ENCODE data around the gene PHGDH. TPM values are rescaled to one million over a fixed set of nuclear protein-coding genes. Genes with fewer than 3 reads are reported as not detected.
A peak's percentile ranks its signal among the peaks of the same experiment; 100 is the strongest.
"Not testable (repeated sequence)": the region's sequence is repeated elsewhere in the genome, so short reads cannot be mapped to it uniquely, and the experiment has no call there.

PHGDH gene
- total RNA-seq = 1.4 and 6.8 TPM in 2 replicates

DNA sequence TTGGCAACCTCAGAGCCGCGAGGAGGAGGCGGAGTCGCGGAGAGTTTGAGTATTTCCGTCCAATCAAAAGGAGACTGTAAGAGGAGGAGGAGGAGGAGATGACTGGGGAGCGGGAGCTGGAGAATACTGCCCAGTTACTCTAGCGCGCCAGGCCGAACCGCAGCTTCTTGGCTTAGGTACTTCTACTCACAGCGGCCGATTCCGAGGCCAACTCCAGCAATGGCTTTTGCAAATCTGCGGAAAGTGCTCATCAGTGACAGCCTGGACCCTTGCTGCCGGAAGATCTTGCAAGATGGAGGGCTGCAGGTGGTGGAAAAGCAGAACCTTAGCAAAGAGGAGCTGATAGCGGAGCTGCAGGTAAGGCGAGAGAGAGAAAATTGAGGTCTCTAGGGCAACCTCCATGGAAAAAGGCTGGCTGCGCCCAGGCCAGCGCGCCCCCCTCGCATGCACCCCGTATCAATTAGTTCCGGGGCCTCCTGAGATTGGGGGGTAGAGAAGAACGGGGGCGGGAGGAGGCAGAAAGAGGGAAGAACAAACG is at the start of gene PHGDH:
TSS of gene PHGDH (plus strand) at position 131 of the 538 bp plus-strand sequence. CDS start at position 220, 89 bp downstream.
- DNase-seq = peak; percentile 50

GRCh38 chr1:119662034-119662437 is 49.7 kb upstream of the PHGDH start:
- no peak for DNase-seq

DNA sequence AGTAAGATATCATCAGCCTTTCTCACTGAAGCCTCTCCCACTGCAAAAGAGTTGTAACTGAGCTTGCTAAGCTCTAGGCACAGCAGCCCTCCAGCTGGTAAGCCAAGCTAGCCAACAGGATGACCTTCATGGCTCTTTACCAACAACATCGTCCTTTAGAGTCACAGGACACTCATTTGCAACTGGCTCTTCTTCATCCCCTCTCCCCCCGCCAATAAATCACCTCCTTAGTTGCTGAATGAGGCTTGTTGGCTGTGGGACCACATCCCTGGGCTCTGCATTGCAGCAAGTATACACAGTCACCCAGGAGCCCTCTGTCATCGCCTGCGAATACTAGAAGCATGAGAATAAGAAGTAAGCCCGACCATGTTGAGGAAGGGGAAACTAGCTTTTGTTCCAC is 47.7 kb upstream of the PHGDH start:
- DNase-seq = no peak

- DNase-seq = no peak
Measured at GRCh38 chr1:119667173-119667572, 44.6 kb upstream of the PHGDH start.

- no peak for DNase-seq
Measured at GRCh38 chr1:119670898-119671297, 40.8 kb upstream of the PHGDH start.

DNA sequence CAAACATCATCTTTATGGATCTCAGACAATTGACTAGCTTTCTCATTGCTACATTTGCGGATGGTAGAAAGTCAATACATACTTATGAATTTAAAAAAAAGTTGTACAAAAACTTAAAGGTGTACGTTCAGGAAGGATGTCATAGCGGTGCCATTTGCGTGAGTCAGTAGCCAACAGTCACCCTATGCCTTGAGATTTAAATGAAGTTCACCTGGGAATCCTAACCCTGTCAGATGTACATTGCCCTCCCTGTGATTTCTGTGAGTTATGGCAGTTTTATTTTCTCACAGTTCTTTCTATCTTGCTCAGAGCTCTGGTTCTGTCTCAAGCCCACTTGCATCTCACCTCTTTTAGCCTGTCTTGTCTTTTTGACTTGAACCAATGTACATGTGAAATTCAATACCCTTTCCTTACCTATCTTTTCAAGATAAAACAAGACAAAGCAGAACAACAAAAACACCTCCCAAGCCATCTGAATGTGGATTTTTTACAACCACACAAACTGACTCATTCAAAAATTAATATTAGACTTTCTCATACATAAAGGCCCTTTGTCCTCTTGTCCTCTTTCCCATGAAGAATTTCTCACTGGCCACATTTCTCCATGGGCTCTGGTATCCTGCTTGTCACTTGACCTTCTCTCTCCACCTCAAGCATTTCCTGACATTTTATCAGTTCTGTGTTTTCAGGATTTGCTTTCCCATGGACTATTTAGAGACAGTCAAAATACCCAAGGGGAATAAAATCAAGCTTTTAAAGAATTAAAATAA is 38.4 kb upstream of the PHGDH start:
- peak; percentile 68 for DNase-seq

GRCh38 chr1:119674111-119674526 is 37.6 kb upstream of the PHGDH start:
- DNase-seq = peak; percentile 72

DNA sequence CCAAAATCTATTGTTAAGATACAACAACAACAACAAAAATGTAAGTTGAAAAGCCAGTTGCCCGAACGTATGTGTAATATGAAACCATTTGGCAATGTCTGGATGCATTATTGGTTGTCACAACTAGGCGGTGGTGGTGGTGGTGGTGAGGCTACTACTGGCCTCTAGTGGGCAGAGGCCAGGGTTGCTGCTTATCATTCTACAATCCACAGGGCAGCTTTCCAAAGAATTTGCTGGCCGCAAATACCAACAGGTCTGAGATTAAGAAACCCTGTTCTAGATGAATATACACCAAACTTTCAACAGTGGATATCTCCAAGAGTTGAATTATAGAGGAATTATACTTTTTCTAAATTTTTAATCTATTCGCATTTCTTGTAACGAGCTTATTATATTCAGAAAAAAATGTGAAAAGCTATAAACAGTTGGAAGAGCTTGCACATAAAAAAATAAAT is 36.9 kb upstream of the PHGDH start:
- peak; percentile 90 for DNase-seq

GRCh38 chr1:119675349-119676345 is 36.1 kb upstream of the PHGDH start:
- DNase-seq = peak; percentile 96

DNA sequence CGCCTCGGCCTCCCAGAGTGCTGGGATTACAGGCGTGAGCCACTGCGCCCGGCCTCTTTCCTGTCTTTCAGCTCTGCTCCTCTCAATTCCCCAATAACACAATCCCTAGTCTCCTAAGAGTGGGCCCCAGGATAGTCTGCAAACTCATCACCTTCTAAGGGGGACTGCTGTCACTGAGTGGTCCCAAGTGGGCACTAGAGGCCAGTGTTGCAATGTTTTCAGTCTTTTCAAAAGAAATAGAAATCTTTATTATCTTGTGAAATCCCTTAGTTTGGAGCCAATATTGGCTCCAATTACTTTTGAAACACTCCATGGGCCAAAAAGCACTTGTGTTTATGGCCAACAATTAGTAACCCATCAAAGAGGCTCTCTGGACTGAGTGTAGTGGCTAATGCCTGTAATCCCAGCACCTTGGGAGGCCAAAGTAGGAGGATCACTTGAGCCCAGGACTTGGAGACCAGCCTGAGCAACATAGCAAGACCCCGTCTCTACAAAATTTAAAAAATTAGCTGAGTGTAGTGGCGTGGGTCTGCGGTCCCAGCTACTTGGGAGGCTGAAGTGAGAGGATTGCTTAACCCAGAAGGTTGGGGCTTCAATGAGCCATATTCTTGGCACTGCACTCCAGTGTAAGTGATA is 35.0 kb upstream of the PHGDH start:
- no peak for DNase-seq

- DNase-seq = no peak
Measured at GRCh38 chr1:119679223-119679622, 32.5 kb upstream of the PHGDH start.

- no peak for DNase-seq
Measured at GRCh38 chr1:119680193-119680592, 31.5 kb upstream of the PHGDH start.

- DNase-seq = no peak
Measured at GRCh38 chr1:119680723-119681122, 31.0 kb upstream of the PHGDH start.

- DNase-seq = no peak
Measured at GRCh38 chr1:119681560-119681959, 30.2 kb upstream of the PHGDH start.

GRCh38 chr1:119682141-119682540 is 29.6 kb upstream of the PHGDH start:
- DNase-seq = no peak

DNA sequence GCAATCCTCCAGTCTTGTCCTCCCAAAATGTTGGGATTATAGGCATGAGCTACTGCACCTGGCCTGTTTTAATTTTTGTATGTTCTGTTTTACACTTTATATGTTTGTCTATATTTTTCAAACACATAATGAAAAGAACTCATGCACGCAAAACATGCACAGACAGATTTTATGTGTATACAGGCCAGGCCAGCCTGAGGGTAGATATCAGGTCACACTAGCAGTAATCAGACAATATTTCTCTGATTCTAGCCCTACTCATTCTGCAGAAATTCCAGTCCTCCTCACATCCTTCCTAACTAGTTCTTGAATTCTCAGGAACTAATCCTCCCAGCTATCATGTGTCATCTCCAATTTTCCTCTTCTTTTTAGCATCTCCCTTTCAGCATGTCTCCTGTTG is 27.8 kb upstream of the PHGDH start:
- no peak for DNase-seq

- no peak for DNase-seq
Measured at GRCh38 chr1:119686661-119687060, 25.1 kb upstream of the PHGDH start.

DNA sequence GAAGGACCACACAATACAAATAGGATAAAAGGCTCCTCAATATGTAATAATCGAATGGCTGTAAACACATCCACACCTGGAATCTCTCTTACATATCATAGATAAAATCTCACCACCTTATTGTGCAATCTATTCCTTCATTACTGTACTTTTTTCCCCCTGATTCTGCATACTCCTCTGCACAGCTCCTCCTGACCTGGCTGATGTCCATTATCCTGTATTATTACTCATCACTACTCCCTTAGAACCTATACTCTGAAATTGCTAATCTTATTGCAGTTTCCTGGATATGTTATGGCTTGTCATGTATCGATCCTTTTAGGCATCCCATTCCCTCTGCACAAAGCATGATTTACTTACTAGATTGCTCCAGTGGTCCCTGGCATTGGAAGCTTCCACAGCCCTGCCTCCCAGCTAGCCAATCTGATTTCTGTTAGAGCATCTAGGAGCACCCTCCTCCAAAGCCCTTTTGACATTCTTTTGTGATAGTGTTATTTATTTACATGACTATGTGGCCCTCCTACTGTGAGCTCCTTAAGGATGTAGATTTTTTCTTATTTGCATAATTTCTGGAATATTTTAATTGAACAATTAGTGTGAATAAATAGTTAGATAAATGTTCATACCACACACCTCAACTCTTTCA is 24.2 kb upstream of the PHGDH start:
- no peak for DNase-seq

- no peak for DNase-seq
Measured at GRCh38 chr1:119688810-119689209, 22.9 kb upstream of the PHGDH start.

- no peak for DNase-seq
Measured at GRCh38 chr1:119689511-119689910, 22.2 kb upstream of the PHGDH start.

- DNase-seq = not testable (repeated sequence)
Measured at GRCh38 chr1:119696863-119697262, 14.9 kb upstream of the PHGDH start.

GRCh38 chr1:119697598-119697997 is 14.1 kb upstream of the PHGDH start:
- no peak for DNase-seq
